Measurements from ENCODE around the gene MXI1.

- TF ChIP-seq OSR1 (CRISPR knock-in tag; IDR thresholded peaks at IDR 0.05) (no peak), ARNTL (CRISPR knock-in tag; IDR thresholded peaks at IDR 0.05; ENCODE audit: borderline replicate concordance, low read depth) (no peak), SNAI2 (CRISPR knock-in tag; IDR thresholded peaks at IDR 0.05) (no peak)
Observed at GRCh38 chr10:110259317-110259716, 51.9 kb downstream of the MXI1 start.
